Posterior vena cava (tissue), 2 donors: ENCODE measurements around the gene SYT15. TPM values are rescaled to one million over a fixed set of nuclear protein-coding genes. Genes with fewer than 3 reads are reported as not detected.
"Not testable (repeated sequence)": the region's sequence is repeated elsewhere in the genome, so short reads cannot be mapped to it uniquely, and the experiment has no call there.

Experiments
- DNase-seq: peaks from one replicate; pipeline ENCODE4 v3.0.0-alpha.2; 2020; ENCODE audit warnings: low spot score
- intact Hi-C, 2 donors: fragments of 100-400 bp; cut with DNase I; formaldehyde crosslinking; loops; one replicate each; pipeline versions ENCODE4 v1.14.1 to v1.14.2; 2022 to 2023
- total RNA-seq, 2 donors: library from RNA; stranded (reverse); fragmentation: NEBNext Ultra II Directional; extraction: Animal tissue kit (Norgen Biotek cat#: 25700); gene quantifications; one replicate each; pipeline ENCODE4 v1.2.1, GENCODE V29; 2021
- donor health status: DM: yes; HTN: yes; CAD: no.
- donor health status: DM: yes; HTN: yes; CAD: no.

The SYT15 gene
- total RNA-seq, 2 donors from 2014 or later, result 5.9 to 6.8 TPM

GRCh38 chr10:46630816-46631215, 51.9 kb downstream of the SYT15 start:
- intact Hi-C loops, DNase-seq: not testable (repeated sequence)

- intact Hi-C loops, DNase-seq: not testable (repeated sequence)
Measured at GRCh38 chr10:46631683-46632082, 52.8 kb downstream of the SYT15 start.

GRCh38 chr10:46634698-46635097, 55.8 kb downstream of the SYT15 start:
- intact Hi-C loops, DNase-seq: not testable (repeated sequence)

GRCh38 chr10:46635364-46635959, 56.5 kb downstream of the SYT15 start:
- intact Hi-C loops, DNase-seq: not testable (repeated sequence)

GRCh38 chr10:46640005-46640404, 61.1 kb downstream of the SYT15 start:
- DNase-seq, intact Hi-C loops: not testable (repeated sequence)

Other genes with a start within 250 kb of the SYT15 start
- not detected for gene ANXA8L1, start 203.4 kb upstream of the SYT15 start, total RNA-seq
- not detected for gene NPY4R, start 113.2 kb upstream of the SYT15 start, total RNA-seq
- not detected for gene GPRIN2, start 22.5 kb upstream of the SYT15 start, total RNA-seq